8988T (cell line): ENCODE measurements around the gene KRTAP5-9.
"Not testable (repeated sequence)": the region's sequence is repeated elsewhere in the genome, so short reads cannot be mapped to it uniquely, and the experiment has no call there.

Experiments
- DNase-seq: peaks from one replicate; pipeline ENCODE4 v3.0.0; 2011

KRTAP5-9 gene, protein sequence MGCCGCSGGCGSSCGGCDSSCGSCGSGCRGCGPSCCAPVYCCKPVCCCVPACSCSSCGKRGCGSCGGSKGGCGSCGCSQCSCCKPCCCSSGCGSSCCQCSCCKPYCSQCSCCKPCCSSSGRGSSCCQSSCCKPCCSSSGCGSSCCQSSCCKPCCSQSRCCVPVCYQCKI

GRCh38 chr11:71548120-71548519, at the start of gene KRTAP5-9:
KRTAP5-9 (plus strand) TSS chr11:71548420; CDS start chr11:71548658, 238 bp downstream.
- DNase-seq, result no peak

GRCh38 chr11:71499125-71499524, 49.1 kb upstream of the KRTAP5-9 start:
- DNase-seq, result no peak

DNA sequence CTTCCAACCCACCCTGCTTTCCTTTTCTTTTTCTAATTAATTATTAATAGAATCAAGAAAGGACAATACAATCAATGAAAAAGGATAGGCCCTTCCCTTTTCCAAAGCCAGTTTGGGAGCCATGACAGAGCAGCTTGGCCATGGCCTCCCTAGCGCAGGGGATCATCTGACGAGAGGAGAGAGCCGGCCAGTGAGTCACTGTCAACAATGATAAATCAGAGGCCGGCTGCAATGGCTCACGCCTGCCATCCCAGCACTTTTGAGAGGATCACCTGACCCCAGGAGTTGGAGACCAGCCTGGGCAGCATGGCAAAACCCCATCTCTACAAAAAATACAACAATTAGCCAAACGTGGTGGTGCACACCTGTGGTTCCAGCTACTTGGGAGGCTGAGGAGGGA, 48.7 kb upstream of the KRTAP5-9 start:
- no peak for DNase-seq

- DNase-seq, result no peak
Measured at GRCh38 chr11:71500601-71501021, 47.6 kb upstream of the KRTAP5-9 start.

GRCh38 chr11:71501071-71501985, 46.9 kb upstream of the KRTAP5-9 start:
- DNase-seq, result no peak

GRCh38 chr11:71502026-71502425, 46.2 kb upstream of the KRTAP5-9 start:
- DNase-seq, result no peak

DNA sequence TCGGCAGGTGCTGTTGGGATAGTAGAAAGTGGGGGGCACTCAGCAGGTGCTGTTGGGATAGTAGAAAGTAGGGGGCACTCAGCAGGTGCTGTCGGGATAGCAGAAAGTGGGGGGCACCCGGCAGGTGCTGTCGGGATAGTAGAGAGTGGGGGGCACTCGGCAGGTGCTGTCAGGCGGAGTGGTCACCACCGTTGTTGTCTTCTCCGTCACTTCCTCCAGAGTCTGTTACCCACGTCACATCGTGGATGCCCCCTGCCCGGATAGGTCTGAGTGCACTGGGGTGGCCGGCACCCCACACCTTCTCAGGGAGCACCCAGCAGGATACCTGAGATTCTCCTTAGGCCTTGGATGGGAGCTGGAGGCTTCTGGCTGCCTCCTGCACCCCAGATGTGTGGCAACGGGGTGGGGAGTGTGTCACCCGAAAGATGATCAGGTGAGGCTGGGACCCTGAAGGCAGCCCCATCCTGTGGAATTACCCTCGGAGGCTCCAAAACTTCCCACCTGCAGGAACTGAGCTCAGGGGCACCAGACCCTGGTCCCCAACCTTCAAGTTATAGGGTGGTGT, 45.3 kb upstream of the KRTAP5-9 start:
- DNase-seq, result no peak

GRCh38 chr11:71504531-71504930, 43.7 kb upstream of the KRTAP5-9 start:
- DNase-seq, result no peak

- no peak for DNase-seq
Measured at GRCh38 chr11:71505001-71505400, 43.2 kb upstream of the KRTAP5-9 start.

DNA sequence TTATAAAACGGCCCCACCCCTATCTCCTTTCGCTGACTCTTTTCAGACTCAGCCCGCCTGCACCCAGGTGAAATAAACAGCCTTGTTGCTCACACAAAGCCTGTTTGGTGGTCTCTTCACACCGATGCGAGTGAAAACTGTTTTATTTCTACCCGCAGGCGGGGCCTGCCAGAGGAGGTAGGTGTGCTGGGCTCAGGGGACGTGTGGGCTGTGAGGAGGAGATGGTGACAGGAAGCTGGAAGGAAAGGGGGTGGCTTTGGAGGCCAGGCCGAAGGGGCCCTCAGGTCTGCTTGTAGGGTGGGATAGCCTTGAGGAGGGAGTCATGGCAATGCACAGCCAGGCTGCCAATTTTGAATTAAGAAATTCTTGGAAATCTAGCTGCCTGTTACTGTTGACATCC, 42.4 kb upstream of the KRTAP5-9 start:
- no peak for DNase-seq

DNA sequence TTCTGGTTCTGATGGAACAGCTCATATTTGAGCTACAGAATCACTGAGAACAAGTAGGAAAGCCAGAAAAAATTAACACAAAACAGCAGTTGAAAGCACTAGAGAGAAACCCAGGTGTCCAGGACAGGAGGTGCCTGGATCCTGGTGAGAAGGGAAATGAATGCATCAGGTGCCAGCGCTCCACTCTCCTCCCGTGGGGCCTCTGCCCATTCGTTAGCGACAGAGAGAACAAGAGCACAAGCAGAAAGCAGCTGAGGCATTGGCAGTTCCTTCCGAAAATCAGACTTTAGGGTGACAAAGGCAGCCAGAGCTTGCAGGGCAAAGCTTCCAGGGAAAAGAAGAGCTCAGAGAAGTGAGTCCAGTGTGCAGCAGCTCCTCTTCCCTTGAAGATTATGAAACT, 41.1 kb upstream of the KRTAP5-9 start:
- no peak for DNase-seq

GRCh38 chr11:71518506-71519471, 29.4 kb upstream of the KRTAP5-9 start:
- DNase-seq, result no peak

DNA sequence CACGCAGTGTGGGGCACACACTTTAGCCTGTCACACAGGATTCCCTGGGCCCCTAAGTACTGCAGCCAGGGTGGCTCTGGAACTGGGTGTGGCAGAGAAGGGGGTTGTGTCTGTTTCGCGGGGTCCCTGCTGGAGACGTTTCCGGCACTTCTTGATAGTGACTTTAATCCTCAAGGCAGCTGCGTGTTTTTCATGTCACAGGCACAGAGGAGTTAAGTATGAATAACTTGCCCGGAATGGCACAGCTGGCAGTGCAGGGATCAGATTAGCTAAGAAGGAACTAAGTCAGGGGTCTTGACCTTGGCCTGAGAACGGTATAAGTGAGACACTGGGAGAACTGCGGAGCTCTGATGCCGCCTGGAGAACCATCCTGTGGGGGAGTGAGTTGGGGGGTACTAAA, 28.7 kb upstream of the KRTAP5-9 start:
- DNase-seq, result no peak

GRCh38 chr11:71525188-71525937, 22.9 kb upstream of the KRTAP5-9 start:
- DNase-seq, result no peak

DNA sequence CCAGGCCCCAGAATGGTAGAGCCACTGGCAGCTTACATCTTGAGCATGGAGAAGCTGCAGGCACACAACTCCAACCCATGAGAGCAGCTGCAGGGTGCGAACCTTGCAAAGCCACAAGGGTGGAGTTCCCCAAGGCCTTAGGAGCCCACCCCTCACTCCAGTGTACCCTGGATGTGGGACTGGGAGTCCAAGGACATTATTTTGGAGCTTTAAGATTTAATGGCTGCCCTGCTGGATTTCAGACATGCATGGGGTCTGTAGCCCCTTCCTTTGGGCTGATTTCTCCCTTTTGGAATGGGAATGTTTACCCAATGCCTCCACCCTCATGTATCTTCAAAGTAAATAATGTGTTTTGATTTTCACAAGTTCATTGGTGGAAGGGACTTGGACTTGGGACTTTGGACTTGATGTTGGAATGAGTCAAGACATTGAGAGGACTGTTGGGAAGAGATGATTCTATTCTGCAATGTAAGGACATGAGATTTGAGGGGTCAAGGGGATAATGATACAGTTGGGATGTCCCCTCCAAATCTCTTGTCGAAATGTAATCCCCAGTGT, 22.2 kb upstream of the KRTAP5-9 start:
- DNase-seq, result no peak

DNA sequence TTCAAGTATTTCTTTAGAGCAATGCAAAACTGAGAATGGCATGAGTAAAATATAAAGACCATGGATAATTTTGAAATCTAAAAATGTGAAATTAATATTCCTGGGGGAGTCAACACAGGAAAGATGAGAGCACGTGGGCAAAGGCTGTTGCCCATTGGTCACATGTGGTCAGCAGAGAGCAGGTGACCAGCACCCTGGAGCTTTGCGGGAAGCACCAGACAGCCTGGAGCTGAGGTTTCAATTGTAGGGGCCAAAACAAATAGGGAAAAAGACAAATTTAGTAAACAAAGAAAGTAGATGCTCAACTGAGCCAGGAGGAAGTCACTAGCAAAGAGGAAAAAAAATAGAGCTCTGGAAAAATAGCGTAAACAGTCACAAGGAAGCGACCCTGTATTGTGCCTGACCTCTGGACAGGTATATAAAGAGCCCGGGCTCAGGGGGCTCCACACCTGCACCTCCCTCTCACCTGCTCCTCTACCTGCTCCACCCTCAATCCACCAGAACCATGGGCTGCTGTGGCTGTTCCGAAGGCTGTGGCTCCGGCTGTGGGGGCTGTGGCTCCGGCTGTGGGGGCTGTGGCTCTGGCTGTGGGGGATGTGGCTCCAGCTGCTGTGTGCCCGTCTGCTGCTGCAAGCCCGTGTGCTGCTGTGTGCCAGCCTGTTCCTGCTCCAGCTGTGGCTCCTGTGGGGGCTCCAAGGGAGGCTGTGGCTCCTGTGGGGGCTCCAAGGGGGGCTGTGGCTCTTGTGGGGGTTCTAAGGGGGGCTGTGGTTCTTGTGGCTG, 21.2 kb upstream of the KRTAP5-9 start, which contains the start of gene KRTAP5-7:
TSS of gene KRTAP5-7 (plus strand) at position 472 of the 780 bp plus-strand sequence. CDS start at position 506, 34 bp downstream.
- DNase-seq, result not testable (repeated sequence)

DNA sequence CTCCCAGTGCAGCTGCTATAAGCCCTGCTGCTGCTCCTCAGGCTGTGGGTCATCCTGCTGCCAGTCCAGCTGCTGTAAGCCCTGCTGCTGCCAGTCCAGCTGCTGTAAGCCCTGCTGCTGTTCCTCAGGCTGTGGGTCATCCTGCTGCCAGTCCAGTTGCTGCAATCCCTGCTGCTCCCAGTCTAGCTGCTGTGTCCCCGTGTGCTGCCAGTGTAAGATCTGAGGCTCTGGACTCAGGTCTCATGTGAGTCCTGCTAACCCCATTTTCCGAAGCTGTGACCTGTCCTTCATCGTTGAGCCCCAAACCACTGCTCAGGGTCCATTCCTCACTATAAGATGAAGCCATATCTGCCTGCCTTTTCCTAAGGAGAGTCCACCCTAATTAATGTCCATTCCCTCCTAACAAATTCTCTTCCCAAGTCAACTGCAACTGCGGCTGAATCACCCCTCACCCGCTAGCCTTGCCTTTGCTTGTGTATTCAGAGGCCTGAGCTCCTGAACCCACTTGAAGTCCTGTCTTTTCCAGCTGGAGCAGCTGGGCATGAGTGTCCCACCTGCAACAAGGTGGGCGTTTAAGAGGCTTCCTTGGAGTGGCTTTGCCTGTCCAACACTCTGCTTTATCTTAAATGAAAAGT, 20.5 kb upstream of the KRTAP5-9 start:
- DNase-seq, result no peak

- DNase-seq, result no peak
Measured at GRCh38 chr11:71530602-71531001, 17.6 kb upstream of the KRTAP5-9 start.

DNA sequence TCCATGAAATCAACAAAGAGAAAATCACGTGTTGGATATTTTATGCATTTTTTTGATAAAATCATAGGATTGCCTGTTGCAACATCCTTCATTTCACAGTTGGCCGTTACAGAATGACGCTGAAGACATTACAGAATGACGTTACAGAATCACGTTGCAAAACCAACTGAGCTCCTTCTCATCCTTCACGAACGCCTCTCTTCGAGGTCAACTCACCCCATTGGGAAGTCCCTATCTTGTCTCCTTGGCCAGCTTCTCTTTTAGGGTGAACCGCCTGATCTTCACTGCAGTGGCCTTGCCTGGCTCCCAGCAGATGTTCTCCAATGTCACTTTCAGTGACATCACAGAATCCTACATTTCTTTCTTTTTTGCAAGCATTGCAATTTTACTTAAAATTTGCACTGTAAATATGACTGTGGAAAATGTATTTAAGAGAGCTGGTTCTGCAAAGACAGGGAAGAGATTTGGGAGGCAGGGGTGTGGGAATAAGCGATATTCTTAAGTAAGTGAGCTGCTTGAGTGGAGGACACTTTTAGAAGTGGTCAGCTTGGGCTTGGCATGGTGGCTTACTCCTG, 16.1 kb upstream of the KRTAP5-9 start:
- DNase-seq, result no peak
